Activated T-helper 2 cell treated with anti-CD3 and anti-CD28 coated beads, Interferon-gamma antibody, Interleukin-2, Interleukin-4, amounts not matched to agents 10 μg/mL and 5 μg/mL and 100 μg/mL, durations not matched to agents 14 hours and 24 hours and 36 hours (primary cell): Measurements from ENCODE around the gene DLG1. TPM values are rescaled to one million over a fixed set of nuclear protein-coding genes. Genes with fewer than 3 reads are reported as not detected.
A peak's percentile ranks its signal among the peaks of the same experiment; 100 is the strongest.

Experiments
- DNase-seq: peaks from one replicate; pipeline ENCODE4 v3.0.0; 2021; ENCODE audit warnings: low spot score
- H3K27ac Mint-ChIP-seq: one replicate; pipeline ENCODE4 v1.8.0; 2021; ENCODE audit warnings: mixed read lengths
- H3K27me3 Mint-ChIP-seq: one replicate; pipeline ENCODE4 v1.8.0; 2021; ENCODE audit warnings: low read depth, mixed read lengths
- H3K36me3 Mint-ChIP-seq: one replicate; pipeline ENCODE4 v1.8.0; 2021; ENCODE audit warnings: low read depth, mixed read lengths
- H3K4me1 Mint-ChIP-seq: one replicate; pipeline ENCODE4 v1.8.0; 2021; ENCODE audit warnings: low read depth, mixed read lengths
- H3K4me3 Mint-ChIP-seq: one replicate; pipeline ENCODE4 v1.8.0; 2021; ENCODE audit warnings: low read depth, mild to moderate bottlenecking, moderate library complexity, mixed read lengths
- H3K9me3 Mint-ChIP-seq: one replicate; pipeline ENCODE4 v1.8.0; 2021; ENCODE audit warnings: mixed read lengths
- intact Hi-C: fragments of 100-400 bp; cut with micrococcal nuclease; formaldehyde crosslinking; loops from one replicate; pipeline ENCODE4 v1.15.1; 2023
- total RNA-seq: library from RNA; stranded (reverse); gene quantifications from 2 replicates; pipeline ENCODE4 v1.2.3, GENCODE V29; 2022

Gene DLG1
- total RNA-seq, 1 donor from 2014 or later = 77.5 TPM

- no peak for DNase-seq
- Mint-ChIP-seq H3K9me3 (no peaks in the 10 kb centered on the region), H3K36me3 (no peaks in the 10 kb centered on the region), H3K4me3 (no peak overlapping the region), H3K27me3 (peaks cover 20% of the 10 kb centered on the region), H3K4me1 (peaks cover 34% of the 10 kb centered on the region), H3K27ac (no peak overlapping the region)
- intact Hi-C loops = loop anchor here (10.0 kb wide), 1 partner anchor 85 kb away; no protein-coding TSS in a partner anchor
Observed at GRCh38 chr3:197309528-197310361, 11.3 kb upstream of the DLG1 start.

GRCh38 chr3:197308591-197308990 lies 10.2 kb upstream of the DLG1 start:
- H3K4me3 Mint-ChIP-seq = no peak overlapping the region
- H3K27ac Mint-ChIP-seq = no peak overlapping the region
- peaks cover 35% of the 10 kb centered on the region for H3K4me1 Mint-ChIP-seq
- intact Hi-C loops = loop anchor here (10.0 kb wide), 1 partner anchor 86 kb away; no protein-coding TSS in a partner anchor
- H3K27me3 Mint-ChIP-seq = peaks cover 14% of the 10 kb centered on the region
- H3K36me3 Mint-ChIP-seq = no peaks in the 10 kb centered on the region
- no peak for DNase-seq
- H3K9me3 Mint-ChIP-seq = no peaks in the 10 kb centered on the region

- Mint-ChIP-seq H3K4me3 (no peak overlapping the region), H3K27ac (no peak overlapping the region), H3K4me1 (peaks cover 34% of the 10 kb centered on the region), H3K27me3 (peaks cover 17% of the 10 kb centered on the region), H3K9me3 (no peaks in the 10 kb centered on the region), H3K36me3 (no peaks in the 10 kb centered on the region)
- DNase-seq = no peak
- intact Hi-C loops = loop anchor here (1.0 to 10.0 kb wide), 3 partner anchors 8 to 88 kb away; partner anchors contain the start of gene DLG1
Observed at GRCh38 chr3:197306374-197307086, 8.1 kb upstream of the DLG1 start.

GRCh38 chr3:197305854-197306253 lies 7.4 kb upstream of the DLG1 start:
- no peak for DNase-seq
- peaks cover 20% of the 10 kb centered on the region for H3K27me3 Mint-ChIP-seq
- no peaks in the 10 kb centered on the region for H3K9me3 Mint-ChIP-seq
- intact Hi-C loops = loop anchor here (1.0 to 10.0 kb wide), 3 partner anchors 8 to 89 kb away; partner anchors contain the start of gene DLG1
- H3K4me1 Mint-ChIP-seq = peaks cover 28% of the 10 kb centered on the region
- peak overlapping the region; percentile 19 for H3K27ac Mint-ChIP-seq
- H3K36me3 Mint-ChIP-seq = no peaks in the 10 kb centered on the region
- no peak overlapping the region for H3K4me3 Mint-ChIP-seq

GRCh38 chr3:197303452-197303851 lies 5.0 kb upstream of the DLG1 start:
- Mint-ChIP-seq H3K27ac (no peak overlapping the region), H3K4me3 (no peak overlapping the region), H3K36me3 (no peaks in the 10 kb centered on the region), H3K27me3 (peaks cover 33% of the 10 kb centered on the region), H3K9me3 (no peaks in the 10 kb centered on the region), H3K4me1 (peaks cover 22% of the 10 kb centered on the region)
- intact Hi-C loops = loop anchor here (10.0 kb wide), 1 partner anchor 91 kb away; no protein-coding TSS in a partner anchor
- no peak for DNase-seq

- peaks cover 21% of the 10 kb centered on the region for H3K4me1 Mint-ChIP-seq
- no peak overlapping the region for H3K4me3 Mint-ChIP-seq
- no peak for DNase-seq
- intact Hi-C loops = loop anchor here (10.0 kb wide), 1 partner anchor 92 kb away; no protein-coding TSS in a partner anchor
- H3K27me3 Mint-ChIP-seq = peaks cover 33% of the 10 kb centered on the region
- H3K27ac Mint-ChIP-seq = no peak overlapping the region
- no peaks in the 10 kb centered on the region for H3K9me3 Mint-ChIP-seq
- H3K36me3 Mint-ChIP-seq = no peaks in the 10 kb centered on the region
Observed at GRCh38 chr3:197302696-197303341, 4.4 kb upstream of the DLG1 start.

- Mint-ChIP-seq H3K9me3 (no peaks in the 10 kb centered on the region), H3K27ac (no peak overlapping the region), H3K27me3 (peaks cover 33% of the 10 kb centered on the region), H3K36me3 (peaks cover 2% of the 10 kb centered on the region), H3K4me1 (peaks cover 21% of the 10 kb centered on the region), H3K4me3 (no peak overlapping the region)
- intact Hi-C loops = loop anchor here (10.0 kb wide), 1 partner anchor 93 kb away; no protein-coding TSS in a partner anchor
- no peak for DNase-seq
Observed at GRCh38 chr3:197302033-197302432, 3.6 kb upstream of the DLG1 start.

- no peak overlapping the region for H3K4me3 Mint-ChIP-seq
- H3K9me3 Mint-ChIP-seq = no peaks in the 10 kb centered on the region
- intact Hi-C loops = loop anchor here (10.0 kb wide), 1 partner anchor 94 kb away; no protein-coding TSS in a partner anchor
- peaks cover 21% of the 10 kb centered on the region for H3K4me1 Mint-ChIP-seq
- peaks cover 13% of the 10 kb centered on the region for H3K36me3 Mint-ChIP-seq
- H3K27me3 Mint-ChIP-seq = peaks cover 33% of the 10 kb centered on the region
- DNase-seq = no peak
- H3K27ac Mint-ChIP-seq = no peak overlapping the region
Observed at GRCh38 chr3:197300361-197300760, 1.9 kb upstream of the DLG1 start.

- peaks cover 13% of the 10 kb centered on the region for H3K36me3 Mint-ChIP-seq
- peak; percentile 24 for DNase-seq
- H3K27me3 Mint-ChIP-seq = peaks cover 33% of the 10 kb centered on the region
- H3K9me3 Mint-ChIP-seq = no peaks in the 10 kb centered on the region
- intact Hi-C loops = loop anchor here (1.0 to 5.0 kb wide), 3 partner anchors 7 to 158 kb away; no protein-coding TSS in a partner anchor
- H3K4me1 Mint-ChIP-seq = peaks cover 20% of the 10 kb centered on the region
- H3K27ac Mint-ChIP-seq = peak overlapping the region; percentile 95
- H3K4me3 Mint-ChIP-seq = peak overlapping the region; percentile 91
Observed at GRCh38 chr3:197298945-197299854, 788 bp upstream of the DLG1 start.

- DNase-seq = peak; percentile 89
- peak overlapping the region; percentile 91 for H3K4me3 Mint-ChIP-seq
- intact Hi-C loops = loop anchor here (1.0 to 5.0 kb wide), 3 partner anchors 9 to 160 kb away; no protein-coding TSS in a partner anchor
- peaks cover 22% of the 10 kb centered on the region for H3K36me3 Mint-ChIP-seq
- H3K27ac Mint-ChIP-seq = peak overlapping the region; percentile 95
- H3K9me3 Mint-ChIP-seq = no peaks in the 10 kb centered on the region
- peaks cover 26% of the 10 kb centered on the region for H3K4me1 Mint-ChIP-seq
- H3K27me3 Mint-ChIP-seq = peaks cover 24% of the 10 kb centered on the region
Observed at GRCh38 chr3:197297476-197298340, 704 bp downstream of the DLG1 start.

- Mint-ChIP-seq H3K4me1 (peaks cover 34% of the 10 kb centered on the region), H3K4me3 (peak overlapping the region; percentile 91), H3K27me3 (peaks cover 17% of the 10 kb centered on the region), H3K27ac (peak overlapping the region; percentile 86), H3K9me3 (no peaks in the 10 kb centered on the region), H3K36me3 (peaks cover 30% of the 10 kb centered on the region)
- DNase-seq = no peak
- intact Hi-C loops = loop anchor here (5.0 kb wide), 2 partner anchors 40 to 160 kb away; no protein-coding TSS in a partner anchor
Observed at GRCh38 chr3:197297002-197297401, 1.4 kb downstream of the DLG1 start.
